ENCODE results near the gene MADD. TPM values are rescaled to one million over a fixed set of nuclear protein-coding genes. Genes with fewer than 3 reads are reported as not detected.

Gene MADD
- total RNA-seq, 1 donor from 2014 or later: 67.2 TPM

Other genes starting within 250 kb of the MADD start
- 73.4 and 77.4 TPM in 2 replicates for gene ARFGAP2, start 93.3 kb upstream of the MADD start, total RNA-seq
- gene PACSIN3, start 83.7 kb upstream of the MADD start, total RNA-seq: 90.3 and 93.3 TPM in 2 replicates
- gene DDB2, start 55.2 kb upstream of the MADD start, total RNA-seq: 53.8 and 54.2 TPM in 2 replicates
- 55.7 and 60.5 TPM in 2 replicates for gene ACP2, start 21.3 kb upstream of the MADD start, total RNA-seq
- gene NR1H3, start 12.1 kb upstream of the MADD start, total RNA-seq: 10.5 and 14.4 TPM in 2 replicates
- gene MYBPC3, start 82.6 kb downstream of the MADD start, total RNA-seq: not detected in 2 replicates
- gene SPI1, start 108.4 kb downstream of the MADD start, total RNA-seq: not detected in 2 replicates
- 95.4 and 98.7 TPM in 2 replicates for gene SLC39A13, start 138.5 kb downstream of the MADD start, total RNA-seq
- 123 and 126 TPM in 2 replicates for gene PSMC3, start 156.3 kb downstream of the MADD start, total RNA-seq
- 0.24 and 0.42 TPM in 2 replicates for gene RAPSN, start 179.0 kb downstream of the MADD start, total RNA-seq